NCI-H146 (cell line): ENCODE data around the gene BUB3.

Experiments used
- DNase-seq: peaks from one replicate; lab custom pipeline; 2025; lab: John Stamatoyannopoulos, UW

BUB3 gene

GRCh38 chr10:123141791-123142700, 12.2 kb upstream of the BUB3 start:
- no peak for DNase-seq

GRCh38 chr10:123142701-123143161, 11.5 kb upstream of the BUB3 start:
- no peak for DNase-seq

GRCh38 chr10:123143162-123143824, 10.9 kb upstream of the BUB3 start:
- no peak for DNase-seq

GRCh38 chr10:123143825-123144168, 10.4 kb upstream of the BUB3 start:
- no peak for DNase-seq

GRCh38 chr10:123144697-123145541, 9.3 kb upstream of the BUB3 start:
- no peak for DNase-seq

GRCh38 chr10:123145542-123146012, 8.6 kb upstream of the BUB3 start:
- no peak for DNase-seq

GRCh38 chr10:123146013-123146893, 7.9 kb upstream of the BUB3 start:
- DNase-seq, result no peak

GRCh38 chr10:123146894-123147634, 7.1 kb upstream of the BUB3 start:
- no peak for DNase-seq

- peak; percentile 68 for DNase-seq
These were observed 6.4 kb upstream of the BUB3 start, which contains the start of gene HMX2 for GRCh38 chr10:123147635-123148413. Gene HMX2, plus strand, starts transcription at chr10:123148136. Its CDS starts 243 bp downstream, at chr10:123148379.

- DNase-seq, result peak; percentile 76
These were observed 5.6 kb upstream of the BUB3 start for GRCh38 chr10:123148414-123149161.

GRCh38 chr10:123149162-123149567, 5.0 kb upstream of the BUB3 start:
- DNase-seq, result no peak

- DNase-seq, result no peak
These were observed 4.5 kb upstream of the BUB3 start for GRCh38 chr10:123149568-123150270.

GRCh38 chr10:123150271-123150985, 3.8 kb upstream of the BUB3 start:
- no peak for DNase-seq

GRCh38 chr10:123150986-123151736, 3.0 kb upstream of the BUB3 start:
- no peak for DNase-seq

- DNase-seq, result no peak
These were observed 2.5 kb upstream of the BUB3 start for GRCh38 chr10:123151737-123152135.

GRCh38 chr10:123153486-123154091, 613 bp upstream of the BUB3 start:
- DNase-seq, result no peak
